ENCODE measurements around the gene MCM8.

GRCh38 chr20:6014957-6015356 lies 64.5 kb downstream of the MCM8 start:
- TF ChIP-seq CXXC5 (CRISPR knock-in tag; IDR thresholded peaks at IDR 0.05) (no peak), MAFF (IDR thresholded peaks at IDR 0.05; ENCODE audit: low read length) (no peak), ARNT (IDR thresholded peaks at IDR 0.05) (no peak), DPF2 (IDR thresholded peaks at IDR 0.05) (no peak), SP2 (IDR thresholded peaks at IDR 0.05; ENCODE audit: extremely low read depth, low read depth, low read length, poor library complexity, severe bottlenecking) (no peak), NR3C1 (CRISPR knock-in tag; IDR thresholded peaks at IDR 0.05) (no peak), LARP7 (IDR thresholded peaks at IDR 0.05) (no peak)
